ENCODE data around the gene SERINC2. TPM values are rescaled to one million over a fixed set of nuclear protein-coding genes. Genes with fewer than 3 reads are reported as not detected.
"Not testable (repeated sequence)": the region's sequence is repeated elsewhere in the genome, so short reads cannot be mapped to it uniquely, and the experiment has no call there.

SERINC2 gene
- total RNA-seq, 1 experiment from 2014 or later, result 14.0 TPM

DNA sequence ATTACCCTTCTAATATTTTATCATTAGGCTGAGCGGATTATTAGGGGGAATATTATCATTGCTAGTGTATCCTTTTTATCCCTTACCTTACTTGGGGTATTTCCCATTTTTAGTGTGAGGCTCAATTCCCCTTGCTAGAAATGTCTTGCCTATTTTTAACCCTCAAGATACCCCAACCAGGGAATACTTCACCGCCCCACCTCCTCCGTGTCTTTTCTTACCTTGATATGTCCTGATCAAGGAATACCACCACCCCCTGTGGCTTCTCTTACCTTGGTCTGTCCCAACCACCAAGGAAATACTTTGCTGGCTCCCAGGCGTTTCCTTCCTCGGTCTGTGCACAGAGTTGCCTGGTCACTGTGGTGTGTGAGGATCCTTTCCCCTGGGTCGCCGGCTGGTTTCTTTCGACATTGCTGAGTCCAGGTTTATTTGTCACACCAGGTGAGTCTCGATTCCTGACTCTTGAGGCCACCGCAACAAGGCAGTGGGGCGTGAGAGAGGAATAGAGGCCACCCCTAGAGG lies 57.8 kb downstream of the SERINC2 start:
- Histone ChIP-seq H3K27me3 (ENCODE audit: control insufficient read depth, insufficient read depth, low read length) (no peaks in the 10 kb centered on the region), H3K9me3 (ENCODE audit: control insufficient read depth, insufficient read depth, low read depth, low read length) (no peaks in the 10 kb centered on the region), H3K36me3 (ENCODE audit: control insufficient read depth, insufficient read depth, low read length) (no peaks in the 10 kb centered on the region), H3K4me3 (ENCODE audit: low read depth in 2 of 2, low read length in 2 of 2) (no peak overlapping the region), H3K4me1 (ENCODE audit: control insufficient read depth, insufficient read depth, low read length) (no peaks in the 10 kb centered on the region), H3K27ac (ENCODE audit: low read length) (no peak overlapping the region)
- intact Hi-C loops (cut with micrococcal nuclease; ENCODE audit: unreplicated experiment), result no loop called here
- DNase-seq (ENCODE audit: low read depth, low spot score) (no peak), ATAC-seq (no peak)
- in situ Hi-C loops (cut with HindIII; ENCODE audit: low pct_unique_long_range_greater_than_20kb, low sequenced_read_pairs), result no loop called here
- no TSS peak for BruUV-seq (replicated peaks)
- TF ChIP-seq, protein P1, sequence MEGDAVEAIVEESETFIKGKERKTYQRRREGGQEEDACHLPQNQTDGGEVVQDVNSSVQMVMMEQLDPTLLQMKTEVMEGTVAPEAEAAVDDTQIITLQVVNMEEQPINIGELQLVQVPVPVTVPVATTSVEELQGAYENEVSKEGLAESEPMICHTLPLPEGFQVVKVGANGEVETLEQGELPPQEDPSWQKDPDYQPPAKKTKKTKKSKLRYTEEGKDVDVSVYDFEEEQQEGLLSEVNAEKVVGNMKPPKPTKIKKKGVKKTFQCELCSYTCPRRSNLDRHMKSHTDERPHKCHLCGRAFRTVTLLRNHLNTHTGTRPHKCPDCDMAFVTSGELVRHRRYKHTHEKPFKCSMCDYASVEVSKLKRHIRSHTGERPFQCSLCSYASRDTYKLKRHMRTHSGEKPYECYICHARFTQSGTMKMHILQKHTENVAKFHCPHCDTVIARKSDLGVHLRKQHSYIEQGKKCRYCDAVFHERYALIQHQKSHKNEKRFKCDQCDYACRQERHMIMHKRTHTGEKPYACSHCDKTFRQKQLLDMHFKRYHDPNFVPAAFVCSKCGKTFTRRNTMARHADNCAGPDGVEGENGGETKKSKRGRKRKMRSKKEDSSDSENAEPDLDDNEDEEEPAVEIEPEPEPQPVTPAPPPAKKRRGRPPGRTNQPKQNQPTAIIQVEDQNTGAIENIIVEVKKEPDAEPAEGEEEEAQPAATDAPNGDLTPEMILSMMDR (IDR thresholded peaks at IDR 0.05), result no peak
- TF ChIP-seq POLR2AphosphoS5 (IDR thresholded peaks at IDR 0.05; ENCODE audit: low read depth, low read length) (no peak), TCF7L2 (IDR thresholded peaks at IDR 0.05; ENCODE audit: low read depth, low read length) (no peak), SIN3A (IDR thresholded peaks at IDR 0.05; ENCODE audit: borderline replicate concordance, insufficient read depth, low read depth, low read length) (no peak)
- TF ChIP-seq, protein P2, sequence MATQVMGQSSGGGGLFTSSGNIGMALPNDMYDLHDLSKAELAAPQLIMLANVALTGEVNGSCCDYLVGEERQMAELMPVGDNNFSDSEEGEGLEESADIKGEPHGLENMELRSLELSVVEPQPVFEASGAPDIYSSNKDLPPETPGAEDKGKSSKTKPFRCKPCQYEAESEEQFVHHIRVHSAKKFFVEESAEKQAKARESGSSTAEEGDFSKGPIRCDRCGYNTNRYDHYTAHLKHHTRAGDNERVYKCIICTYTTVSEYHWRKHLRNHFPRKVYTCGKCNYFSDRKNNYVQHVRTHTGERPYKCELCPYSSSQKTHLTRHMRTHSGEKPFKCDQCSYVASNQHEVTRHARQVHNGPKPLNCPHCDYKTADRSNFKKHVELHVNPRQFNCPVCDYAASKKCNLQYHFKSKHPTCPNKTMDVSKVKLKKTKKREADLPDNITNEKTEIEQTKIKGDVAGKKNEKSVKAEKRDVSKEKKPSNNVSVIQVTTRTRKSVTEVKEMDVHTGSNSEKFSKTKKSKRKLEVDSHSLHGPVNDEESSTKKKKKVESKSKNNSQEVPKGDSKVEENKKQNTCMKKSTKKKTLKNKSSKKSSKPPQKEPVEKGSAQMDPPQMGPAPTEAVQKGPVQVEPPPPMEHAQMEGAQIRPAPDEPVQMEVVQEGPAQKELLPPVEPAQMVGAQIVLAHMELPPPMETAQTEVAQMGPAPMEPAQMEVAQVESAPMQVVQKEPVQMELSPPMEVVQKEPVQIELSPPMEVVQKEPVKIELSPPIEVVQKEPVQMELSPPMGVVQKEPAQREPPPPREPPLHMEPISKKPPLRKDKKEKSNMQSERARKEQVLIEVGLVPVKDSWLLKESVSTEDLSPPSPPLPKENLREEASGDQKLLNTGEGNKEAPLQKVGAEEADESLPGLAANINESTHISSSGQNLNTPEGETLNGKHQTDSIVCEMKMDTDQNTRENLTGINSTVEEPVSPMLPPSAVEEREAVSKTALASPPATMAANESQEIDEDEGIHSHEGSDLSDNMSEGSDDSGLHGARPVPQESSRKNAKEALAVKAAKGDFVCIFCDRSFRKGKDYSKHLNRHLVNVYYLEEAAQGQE (IDR thresholded peaks at IDR 0.05; ENCODE audit: insufficient read depth in 1 of 2, low read depth in 2 of 2, low read length in 1 of 2), result no peak
- ChIA-PET CTCF (interaction anchor here (0.6 kb wide), 1 partner anchor 35 kb away, joined by 3 read pairs; no protein-coding TSS in a partner anchor), POLR2A (no interaction called here)

DNA sequence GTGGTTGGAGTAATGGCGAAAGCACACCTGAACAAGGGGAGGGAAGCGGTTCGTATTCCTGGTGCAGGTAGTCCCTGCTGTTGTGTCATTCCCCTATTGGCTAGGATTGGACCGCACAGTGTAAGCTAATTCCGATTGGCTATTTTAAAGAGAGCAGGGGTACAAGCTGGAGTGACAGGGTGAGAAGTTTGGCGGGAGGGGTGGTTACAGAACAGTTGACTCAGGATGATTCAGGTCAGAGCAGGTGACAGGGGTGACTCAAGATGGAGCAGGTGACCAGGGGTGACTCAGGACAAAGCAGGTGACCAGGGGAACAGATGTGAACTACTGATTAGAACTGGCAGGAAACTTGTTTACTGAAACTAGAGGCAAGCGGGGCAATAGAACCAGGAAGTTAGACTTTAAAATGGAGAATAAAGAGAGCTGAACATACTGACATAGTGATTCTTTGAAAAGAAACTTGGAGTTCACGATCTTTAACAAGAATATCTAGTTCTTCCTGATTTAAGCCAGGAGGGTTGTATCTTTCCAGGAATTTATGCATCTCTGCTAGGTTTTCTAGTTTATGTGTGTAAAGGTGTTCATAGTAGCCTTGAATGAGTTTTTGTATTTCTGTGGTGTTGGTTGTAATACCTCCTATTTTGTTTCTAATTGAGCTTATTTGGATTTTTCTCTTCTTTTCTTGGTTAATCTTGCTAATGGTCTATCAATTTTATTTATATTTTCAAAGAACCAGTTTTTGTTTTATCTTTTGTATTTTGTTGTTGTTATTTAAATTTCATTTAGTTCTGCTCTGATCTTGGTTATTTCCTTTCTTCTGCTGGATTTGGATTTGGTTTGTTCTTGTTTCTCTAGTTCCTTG lies 58.7 kb downstream of the SERINC2 start:
- H3K27ac ChIP-seq (ENCODE audit: low read length); ATAC-seq; intact Hi-C loops (cut with micrococcal nuclease; ENCODE audit: unreplicated experiment); H3K27me3 ChIP-seq (ENCODE audit: control insufficient read depth, insufficient read depth, low read length); BruUV-seq (replicated peaks); H3K36me3 ChIP-seq (ENCODE audit: control insufficient read depth, insufficient read depth, low read length); H3K4me3 ChIP-seq (ENCODE audit: low read depth in 2 of 2, low read length in 2 of 2); H3K4me1 ChIP-seq (ENCODE audit: control insufficient read depth, insufficient read depth, low read length); H3K9me3 ChIP-seq (ENCODE audit: control insufficient read depth, insufficient read depth, low read depth, low read length); in situ Hi-C loops (cut with HindIII; ENCODE audit: low pct_unique_long_range_greater_than_20kb, low sequenced_read_pairs): not testable (repeated sequence)
- CTCF ChIA-PET, result interaction anchor here (0.6 kb wide), 1 partner anchor 36 kb away, joined by 3 read pairs; no protein-coding TSS in a partner anchor
- POLR2A ChIA-PET, result interaction anchor here (0.6 kb wide), 1 partner anchor 60 kb away, joined by 3 read pairs; no protein-coding TSS in a partner anchor
- DNase-seq (ENCODE audit: low read depth, low spot score), result peak; percentile 61

DNA sequence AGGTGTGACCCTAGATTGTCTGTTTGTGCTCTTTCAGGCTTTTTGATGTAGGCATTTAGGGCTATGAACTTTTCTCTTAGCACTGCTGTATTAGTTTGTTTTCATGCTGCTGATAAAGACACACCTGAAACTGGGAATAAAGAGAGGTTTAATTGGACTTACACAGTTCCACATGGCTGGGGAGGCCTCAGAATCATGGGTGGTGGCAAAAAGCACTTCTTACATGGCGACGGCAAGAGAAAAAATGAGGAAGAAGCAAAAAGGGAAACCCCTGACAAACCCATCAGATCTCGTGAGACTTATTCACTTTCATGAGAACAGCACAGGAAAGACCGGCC lies 59.3 kb downstream of the SERINC2 start:
- BruUV-seq (replicated peaks); H3K9me3 ChIP-seq (ENCODE audit: control insufficient read depth, insufficient read depth, low read depth, low read length); ATAC-seq; H3K27me3 ChIP-seq (ENCODE audit: control insufficient read depth, insufficient read depth, low read length); DNase-seq (ENCODE audit: low read depth, low spot score); intact Hi-C loops (cut with micrococcal nuclease; ENCODE audit: unreplicated experiment); in situ Hi-C loops (cut with HindIII; ENCODE audit: low pct_unique_long_range_greater_than_20kb, low sequenced_read_pairs); H3K4me1 ChIP-seq (ENCODE audit: control insufficient read depth, insufficient read depth, low read length); CTCF ChIA-PET; H3K27ac ChIP-seq (ENCODE audit: low read length); H3K36me3 ChIP-seq (ENCODE audit: control insufficient read depth, insufficient read depth, low read length); H3K4me3 ChIP-seq (ENCODE audit: low read depth in 2 of 2, low read length in 2 of 2): not testable (repeated sequence)
- POLR2A ChIA-PET, result interaction anchor here (0.6 kb wide), 1 partner anchor 60 kb away, joined by 3 read pairs; no protein-coding TSS in a partner anchor

DNA sequence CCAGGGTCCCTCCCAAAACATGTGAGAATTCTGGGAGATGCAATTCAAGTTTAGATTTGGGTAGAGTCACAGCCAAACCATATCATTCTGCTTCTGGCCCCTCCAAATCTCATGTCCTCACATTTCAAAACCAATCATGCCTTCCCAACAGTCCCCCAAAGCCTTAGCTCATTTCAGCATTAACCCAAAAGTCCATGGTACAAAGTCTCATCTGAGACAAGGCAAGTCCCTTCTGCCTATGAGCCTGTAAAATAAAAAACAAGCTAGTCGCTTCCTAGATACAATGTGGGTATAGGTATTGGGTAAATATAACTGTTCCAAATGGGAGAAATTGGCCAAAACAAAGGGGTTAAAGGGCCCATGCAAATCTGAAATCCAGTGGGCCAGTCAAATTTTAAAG lies 59.7 kb downstream of the SERINC2 start:
- H3K4me1 ChIP-seq (ENCODE audit: control insufficient read depth, insufficient read depth, low read length); CTCF ChIA-PET; ATAC-seq; intact Hi-C loops (cut with micrococcal nuclease; ENCODE audit: unreplicated experiment); H3K9me3 ChIP-seq (ENCODE audit: control insufficient read depth, insufficient read depth, low read depth, low read length); POLR2A ChIA-PET; BruUV-seq (replicated peaks); in situ Hi-C loops (cut with HindIII; ENCODE audit: low pct_unique_long_range_greater_than_20kb, low sequenced_read_pairs); DNase-seq (ENCODE audit: low read depth, low spot score); H3K27ac ChIP-seq (ENCODE audit: low read length); H3K27me3 ChIP-seq (ENCODE audit: control insufficient read depth, insufficient read depth, low read length); H3K36me3 ChIP-seq (ENCODE audit: control insufficient read depth, insufficient read depth, low read length); H3K4me3 ChIP-seq (ENCODE audit: low read depth in 2 of 2, low read length in 2 of 2): not testable (repeated sequence)

DNA sequence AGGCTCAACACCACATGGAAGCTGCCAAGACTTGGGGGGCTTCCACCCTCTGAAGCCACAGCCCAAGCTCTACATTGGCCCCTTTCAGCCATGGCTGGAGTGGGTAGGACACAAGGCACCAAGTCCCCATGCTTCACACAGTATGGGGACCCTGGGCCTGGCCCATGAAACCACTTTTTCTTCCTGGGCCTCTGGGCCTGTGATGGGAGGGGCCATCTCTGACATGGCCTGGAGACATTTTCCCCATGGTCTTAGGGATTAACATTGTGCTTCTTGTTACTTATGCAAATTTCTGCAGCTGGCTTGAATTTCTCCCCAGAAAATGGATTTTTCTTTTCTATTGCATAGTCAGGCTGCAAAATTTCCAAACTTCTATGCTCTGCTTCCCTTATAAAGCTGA lies 60.5 kb downstream of the SERINC2 start:
- DNase-seq (ENCODE audit: low read depth, low spot score); H3K36me3 ChIP-seq (ENCODE audit: control insufficient read depth, insufficient read depth, low read length); H3K27me3 ChIP-seq (ENCODE audit: control insufficient read depth, insufficient read depth, low read length); H3K27ac ChIP-seq (ENCODE audit: low read length); POLR2A ChIA-PET; BruUV-seq (replicated peaks); ATAC-seq; in situ Hi-C loops (cut with HindIII; ENCODE audit: low pct_unique_long_range_greater_than_20kb, low sequenced_read_pairs); H3K4me1 ChIP-seq (ENCODE audit: control insufficient read depth, insufficient read depth, low read length); H3K9me3 ChIP-seq (ENCODE audit: control insufficient read depth, insufficient read depth, low read depth, low read length); intact Hi-C loops (cut with micrococcal nuclease; ENCODE audit: unreplicated experiment); H3K4me3 ChIP-seq (ENCODE audit: low read depth in 2 of 2, low read length in 2 of 2): not testable (repeated sequence)
- CTCF ChIA-PET, result interaction anchor here (0.6 kb wide), 1 partner anchor 19 kb away, joined by 3 read pairs; no protein-coding TSS in a partner anchor

Data from Panc1 (cell line).